Measurements from ENCODE around the gene HLTF. TPM values are rescaled to one million over a fixed set of nuclear protein-coding genes. Genes with fewer than 3 reads are reported as not detected.

HLTF gene
- total RNA-seq, 1 donor from 2014 or later = 48.4 TPM

DNA sequence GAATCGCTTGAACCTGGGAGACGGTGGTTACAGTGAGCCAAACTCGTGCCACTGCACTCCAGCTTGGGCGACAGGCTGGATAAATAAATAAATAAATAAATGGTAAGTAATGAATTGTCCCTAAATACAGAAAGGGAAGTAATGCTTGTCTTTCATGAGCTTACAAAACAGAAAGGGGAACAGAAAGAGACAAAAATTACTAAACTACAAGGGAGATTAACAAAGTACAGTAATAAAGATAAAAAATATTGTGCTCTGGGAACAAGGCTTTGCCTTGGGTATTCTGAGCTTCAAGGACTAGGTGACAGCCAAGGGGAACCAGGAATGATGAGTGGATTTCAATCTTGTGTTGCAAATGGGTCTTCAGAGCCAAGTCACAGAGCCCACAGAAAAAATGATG is 9.2 kb upstream of the HLTF start:
- Mint-ChIP-seq H3K4me1 (no peaks in the 10 kb centered on the region), H3K27me3 (ENCODE audit: low read depth) (no peaks in the 10 kb centered on the region), H3K27ac (no peak overlapping the region), H3K36me3 (no peaks in the 10 kb centered on the region), H3K4me3 (no peak overlapping the region), H3K9me3 (peaks cover 3% of the 10 kb centered on the region)
- no peak for DNase-seq (ENCODE audit: low spot score in 2 of 2, unreplicated experiment in 2 of 2)
- TF ChIP-seq, protein P1, sequence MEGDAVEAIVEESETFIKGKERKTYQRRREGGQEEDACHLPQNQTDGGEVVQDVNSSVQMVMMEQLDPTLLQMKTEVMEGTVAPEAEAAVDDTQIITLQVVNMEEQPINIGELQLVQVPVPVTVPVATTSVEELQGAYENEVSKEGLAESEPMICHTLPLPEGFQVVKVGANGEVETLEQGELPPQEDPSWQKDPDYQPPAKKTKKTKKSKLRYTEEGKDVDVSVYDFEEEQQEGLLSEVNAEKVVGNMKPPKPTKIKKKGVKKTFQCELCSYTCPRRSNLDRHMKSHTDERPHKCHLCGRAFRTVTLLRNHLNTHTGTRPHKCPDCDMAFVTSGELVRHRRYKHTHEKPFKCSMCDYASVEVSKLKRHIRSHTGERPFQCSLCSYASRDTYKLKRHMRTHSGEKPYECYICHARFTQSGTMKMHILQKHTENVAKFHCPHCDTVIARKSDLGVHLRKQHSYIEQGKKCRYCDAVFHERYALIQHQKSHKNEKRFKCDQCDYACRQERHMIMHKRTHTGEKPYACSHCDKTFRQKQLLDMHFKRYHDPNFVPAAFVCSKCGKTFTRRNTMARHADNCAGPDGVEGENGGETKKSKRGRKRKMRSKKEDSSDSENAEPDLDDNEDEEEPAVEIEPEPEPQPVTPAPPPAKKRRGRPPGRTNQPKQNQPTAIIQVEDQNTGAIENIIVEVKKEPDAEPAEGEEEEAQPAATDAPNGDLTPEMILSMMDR (IDR thresholded peaks at IDR 0.05; ENCODE audit: unreplicated experiment) = no peak

DNA sequence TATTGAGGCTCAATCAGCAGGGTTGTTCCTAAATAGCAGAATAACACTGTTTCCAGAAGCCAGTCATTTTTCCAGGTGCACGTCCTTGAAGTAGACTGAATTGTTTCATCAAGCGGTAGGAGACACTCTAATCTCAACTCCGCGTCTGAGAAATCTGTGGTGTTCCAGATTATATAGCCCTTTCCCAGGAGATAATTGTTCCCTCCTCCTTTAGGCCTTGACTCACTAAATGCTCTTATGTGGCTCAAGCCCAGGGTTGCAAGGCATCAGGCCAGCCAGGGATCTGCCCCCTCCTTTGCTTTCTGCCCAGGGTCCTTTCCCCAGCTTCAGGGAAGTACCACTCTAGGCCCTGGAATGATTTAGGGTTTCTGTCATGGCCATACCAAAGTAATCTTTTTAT is 5.7 kb upstream of the HLTF start:
- H3K4me1 Mint-ChIP-seq = no peaks in the 10 kb centered on the region
- no peaks in the 10 kb centered on the region for H3K36me3 Mint-ChIP-seq
- no peak for DNase-seq (ENCODE audit: low spot score in 2 of 2, unreplicated experiment in 2 of 2)
- TF ChIP-seq, protein P1 (IDR thresholded peaks at IDR 0.05; ENCODE audit: unreplicated experiment) = no peak
- H3K4me3 Mint-ChIP-seq = no peak overlapping the region
- H3K27me3 Mint-ChIP-seq (ENCODE audit: low read depth) = no peaks in the 10 kb centered on the region
- H3K27ac Mint-ChIP-seq = no peak overlapping the region
- peaks cover 2% of the 10 kb centered on the region for H3K9me3 Mint-ChIP-seq

DNA sequence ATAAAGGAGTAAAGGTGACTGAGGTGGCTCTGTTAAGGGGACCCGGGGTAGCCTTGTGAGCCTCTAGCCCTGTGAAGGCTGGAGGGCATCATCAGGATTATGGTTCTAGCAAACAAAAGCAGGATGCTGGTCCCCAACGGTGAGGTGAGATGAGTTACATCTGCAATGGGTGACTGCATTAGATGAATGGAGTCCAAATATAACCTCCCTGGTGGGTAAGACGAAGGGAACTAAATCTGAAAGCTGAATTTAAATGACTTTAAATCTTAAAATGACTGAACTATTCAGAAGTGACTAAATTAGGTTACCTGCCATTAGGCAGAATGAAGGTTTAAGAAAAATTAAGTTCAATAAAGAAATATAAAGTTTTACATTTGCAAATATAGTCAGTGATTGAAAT is 4.6 kb upstream of the HLTF start:
- H3K36me3 Mint-ChIP-seq = no peaks in the 10 kb centered on the region
- DNase-seq (ENCODE audit: low spot score in 2 of 2, unreplicated experiment in 2 of 2) = no peak
- peaks cover 4% of the 10 kb centered on the region for H3K9me3 Mint-ChIP-seq
- no peak overlapping the region for H3K4me3 Mint-ChIP-seq
- no peaks in the 10 kb centered on the region for H3K4me1 Mint-ChIP-seq
- TF ChIP-seq, protein P1 (IDR thresholded peaks at IDR 0.05; ENCODE audit: unreplicated experiment) = no peak
- no peak overlapping the region for H3K27ac Mint-ChIP-seq
- no peaks in the 10 kb centered on the region for H3K27me3 Mint-ChIP-seq (ENCODE audit: low read depth)

DNA sequence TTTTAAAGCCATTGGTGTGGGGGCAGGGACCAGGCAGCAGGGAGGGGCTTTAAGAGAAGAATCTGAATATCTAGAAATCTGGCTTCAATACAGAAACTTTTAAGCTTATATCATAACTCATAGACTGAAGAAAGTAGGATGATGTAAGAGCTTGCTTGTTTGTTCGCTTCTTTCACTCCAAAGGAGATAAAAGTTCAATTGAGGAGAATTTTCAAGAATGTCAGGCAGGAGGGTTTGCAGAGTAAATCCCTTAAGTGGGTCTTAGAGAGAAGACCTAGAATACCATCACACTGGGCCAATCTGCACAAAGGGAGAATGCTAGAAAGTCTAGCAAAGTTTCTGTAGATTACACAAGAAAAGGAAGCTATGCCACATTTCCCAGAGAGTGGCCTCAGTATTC is 4.1 kb upstream of the HLTF start:
- TF ChIP-seq, protein P1 (IDR thresholded peaks at IDR 0.05; ENCODE audit: unreplicated experiment) = no peak
- Mint-ChIP-seq H3K36me3 (no peaks in the 10 kb centered on the region), H3K27ac (no peak overlapping the region), H3K4me3 (no peak overlapping the region), H3K4me1 (peaks cover 4% of the 10 kb centered on the region), H3K9me3 (peaks cover 4% of the 10 kb centered on the region), H3K27me3 (ENCODE audit: low read depth) (no peaks in the 10 kb centered on the region)
- no peak for DNase-seq (ENCODE audit: low spot score in 2 of 2, unreplicated experiment in 2 of 2)

DNA sequence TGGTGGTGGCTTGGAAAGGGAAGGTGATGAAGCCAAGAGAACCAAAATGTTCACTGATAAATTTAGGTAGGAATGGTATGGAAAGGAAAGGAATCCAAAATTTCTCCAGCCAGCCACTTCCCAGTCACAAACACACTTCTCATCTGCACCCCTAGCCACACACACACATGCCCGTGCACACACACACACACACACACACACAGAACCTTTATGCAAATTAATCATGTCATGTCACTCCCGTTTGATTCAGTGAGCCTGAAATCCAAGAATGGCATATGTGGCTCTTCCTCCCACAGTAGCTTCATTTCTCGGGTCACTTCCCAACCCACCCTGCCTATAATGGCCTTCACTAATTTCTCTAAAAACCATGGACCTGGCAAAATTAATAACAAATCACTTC is 3.1 kb upstream of the HLTF start:
- TF ChIP-seq, protein P1 (IDR thresholded peaks at IDR 0.05; ENCODE audit: unreplicated experiment) = no peak
- Mint-ChIP-seq H3K27me3 (ENCODE audit: low read depth) (no peaks in the 10 kb centered on the region), H3K36me3 (peaks cover 2% of the 10 kb centered on the region)

DNA sequence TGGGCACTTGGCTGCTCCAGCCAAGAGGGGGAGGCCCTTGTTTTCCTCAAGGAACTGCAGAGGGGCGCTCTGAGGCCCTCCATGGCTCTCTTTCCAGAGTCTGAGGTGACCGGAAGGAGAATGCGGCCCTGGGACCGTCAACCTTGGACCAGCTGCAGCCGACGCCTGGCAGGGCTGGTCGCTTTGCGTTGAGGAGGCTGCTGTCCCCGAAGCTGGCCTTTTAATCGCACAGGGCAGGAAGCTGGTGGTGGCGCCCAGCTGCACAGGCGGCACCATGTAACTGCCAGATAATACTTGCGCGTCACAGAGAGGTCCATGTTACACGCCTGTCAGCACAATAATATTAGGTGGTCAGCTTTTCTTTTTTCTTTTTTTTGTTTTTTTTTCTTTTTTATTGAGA is 875 bp upstream of the HLTF start:
- DNase-seq (ENCODE audit: low spot score in 2 of 2, unreplicated experiment in 2 of 2) = no peak
- Mint-ChIP-seq H3K27me3 (ENCODE audit: low read depth) (no peaks in the 10 kb centered on the region), H3K4me3 (no peak overlapping the region), H3K4me1 (peaks cover 18% of the 10 kb centered on the region), H3K36me3 (peaks cover 9% of the 10 kb centered on the region), H3K9me3 (peaks cover 4% of the 10 kb centered on the region), H3K27ac (no peak overlapping the region)
- TF ChIP-seq, protein P1 (IDR thresholded peaks at IDR 0.05; ENCODE audit: unreplicated experiment) = no peak

More for the DNA sequence above, 3.1 kb upstream of the HLTF start:
- no peak for DNase-seq (ENCODE audit: low spot score in 2 of 2, unreplicated experiment in 2 of 2)
- Mint-ChIP-seq H3K9me3 (peaks cover 4% of the 10 kb centered on the region), H3K27ac (no peak overlapping the region), H3K4me1 (peaks cover 12% of the 10 kb centered on the region), H3K4me3 (no peak overlapping the region)
